ENCODE results near the gene OPCML. TPM values are rescaled to one million over a fixed set of nuclear protein-coding genes. Genes with fewer than 3 reads are reported as not detected.

Gene OPCML
- total and polyA plus RNA-seq, 4 donors, result under 0.01 to 0.01 TPM; not detected in 2

GRCh38 chr11:133107763-133108162, 424.5 kb downstream of the OPCML start:
- Histone ChIP-seq H3K9me3 (ENCODE audit: control insufficient read depth in 4 of 4, low read length in 3 of 4) (peaks cover 0 to 4% (median 0%) of the 10 kb centered on the region in 4 donors), H3K4me3 (ENCODE audit: low read depth in 1 of 3, low read length in 3 of 3) (no peak overlapping the region), H3K36me3 (ENCODE audit: control insufficient read depth in 4 of 4, insufficient read depth in 3 of 4, low read depth in 1 of 4, low read length in 3 of 4) (no peaks in the 10 kb centered on the region), H3K4me1 (ENCODE audit: control insufficient read depth in 4 of 4, insufficient read depth in 4 of 4, low read length in 3 of 4) (peaks cover 0 to 3% (median under 1%) of the 10 kb centered on the region in 4 donors), H3K27ac (ENCODE audit: low read depth in 1 of 2, low read length in 2 of 2) (no peak overlapping the region), H3K27me3 (ENCODE audit: control insufficient read depth in 4 of 4, insufficient read depth in 4 of 4, low read length in 3 of 4) (no peaks in the 10 kb centered on the region), H3K9ac (ENCODE audit: low read depth in 1 of 2, low read length in 2 of 2) (no peak overlapping the region)
- TF ChIP-seq, protein P1, sequence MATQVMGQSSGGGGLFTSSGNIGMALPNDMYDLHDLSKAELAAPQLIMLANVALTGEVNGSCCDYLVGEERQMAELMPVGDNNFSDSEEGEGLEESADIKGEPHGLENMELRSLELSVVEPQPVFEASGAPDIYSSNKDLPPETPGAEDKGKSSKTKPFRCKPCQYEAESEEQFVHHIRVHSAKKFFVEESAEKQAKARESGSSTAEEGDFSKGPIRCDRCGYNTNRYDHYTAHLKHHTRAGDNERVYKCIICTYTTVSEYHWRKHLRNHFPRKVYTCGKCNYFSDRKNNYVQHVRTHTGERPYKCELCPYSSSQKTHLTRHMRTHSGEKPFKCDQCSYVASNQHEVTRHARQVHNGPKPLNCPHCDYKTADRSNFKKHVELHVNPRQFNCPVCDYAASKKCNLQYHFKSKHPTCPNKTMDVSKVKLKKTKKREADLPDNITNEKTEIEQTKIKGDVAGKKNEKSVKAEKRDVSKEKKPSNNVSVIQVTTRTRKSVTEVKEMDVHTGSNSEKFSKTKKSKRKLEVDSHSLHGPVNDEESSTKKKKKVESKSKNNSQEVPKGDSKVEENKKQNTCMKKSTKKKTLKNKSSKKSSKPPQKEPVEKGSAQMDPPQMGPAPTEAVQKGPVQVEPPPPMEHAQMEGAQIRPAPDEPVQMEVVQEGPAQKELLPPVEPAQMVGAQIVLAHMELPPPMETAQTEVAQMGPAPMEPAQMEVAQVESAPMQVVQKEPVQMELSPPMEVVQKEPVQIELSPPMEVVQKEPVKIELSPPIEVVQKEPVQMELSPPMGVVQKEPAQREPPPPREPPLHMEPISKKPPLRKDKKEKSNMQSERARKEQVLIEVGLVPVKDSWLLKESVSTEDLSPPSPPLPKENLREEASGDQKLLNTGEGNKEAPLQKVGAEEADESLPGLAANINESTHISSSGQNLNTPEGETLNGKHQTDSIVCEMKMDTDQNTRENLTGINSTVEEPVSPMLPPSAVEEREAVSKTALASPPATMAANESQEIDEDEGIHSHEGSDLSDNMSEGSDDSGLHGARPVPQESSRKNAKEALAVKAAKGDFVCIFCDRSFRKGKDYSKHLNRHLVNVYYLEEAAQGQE (IDR thresholded peaks at IDR 0.05), result no peak
- TF ChIP-seq SP1 (IDR thresholded peaks at IDR 0.05), result no peak
- TF ChIP-seq HNF4G (IDR thresholded peaks at IDR 0.05), result no peak
- TF ChIP-seq, protein P2, sequence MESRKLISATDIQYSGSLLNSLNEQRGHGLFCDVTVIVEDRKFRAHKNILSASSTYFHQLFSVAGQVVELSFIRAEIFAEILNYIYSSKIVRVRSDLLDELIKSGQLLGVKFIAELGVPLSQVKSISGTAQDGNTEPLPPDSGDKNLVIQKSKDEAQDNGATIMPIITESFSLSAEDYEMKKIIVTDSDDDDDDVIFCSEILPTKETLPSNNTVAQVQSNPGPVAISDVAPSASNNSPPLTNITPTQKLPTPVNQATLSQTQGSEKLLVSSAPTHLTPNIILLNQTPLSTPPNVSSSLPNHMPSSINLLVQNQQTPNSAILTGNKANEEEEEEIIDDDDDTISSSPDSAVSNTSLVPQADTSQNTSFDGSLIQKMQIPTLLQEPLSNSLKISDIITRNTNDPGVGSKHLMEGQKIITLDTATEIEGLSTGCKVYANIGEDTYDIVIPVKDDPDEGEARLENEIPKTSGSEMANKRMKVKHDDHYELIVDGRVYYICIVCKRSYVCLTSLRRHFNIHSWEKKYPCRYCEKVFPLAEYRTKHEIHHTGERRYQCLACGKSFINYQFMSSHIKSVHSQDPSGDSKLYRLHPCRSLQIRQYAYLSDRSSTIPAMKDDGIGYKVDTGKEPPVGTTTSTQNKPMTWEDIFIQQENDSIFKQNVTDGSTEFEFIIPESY (IDR thresholded peaks at IDR 0.05), result no peak
- no peak for TF ChIP-seq ATF3 (IDR thresholded peaks at IDR 0.05)
- TF ChIP-seq HNF4A (conservative IDR thresholded peaks at IDR 0.05), result no peak
- no peak for TF ChIP-seq YY1 (IDR thresholded peaks at IDR 0.05)
- no peak for DNase-seq (ENCODE audit: low spot score)
- WGBS, result 46% methylated on average over 3 of the region's 3 CpGs

- Histone ChIP-seq H3K27ac (ENCODE audit: low read depth in 1 of 2, low read length in 2 of 2) (no peak overlapping the region), H3K27me3 (ENCODE audit: control insufficient read depth in 4 of 4, insufficient read depth in 4 of 4, low read length in 3 of 4) (no peaks in the 10 kb centered on the region), H3K36me3 (ENCODE audit: control insufficient read depth in 4 of 4, insufficient read depth in 3 of 4, low read depth in 1 of 4, low read length in 3 of 4) (no peaks in the 10 kb centered on the region), H3K9me3 (ENCODE audit: control insufficient read depth in 4 of 4, low read length in 3 of 4) (no peaks in the 10 kb centered on the region), H3K9ac (ENCODE audit: low read depth in 1 of 2, low read length in 2 of 2) (no peak overlapping the region), H3K4me1 (ENCODE audit: control insufficient read depth in 4 of 4, insufficient read depth in 4 of 4, low read length in 3 of 4) (no peaks in the 10 kb centered on the region), H3K4me3 (ENCODE audit: low read depth in 1 of 3, low read length in 3 of 3) (no peak overlapping the region)
- WGBS, result 60% methylated on average over 4 of the region's 4 CpGs
- no peak for DNase-seq (ENCODE audit: low spot score)
- TF ChIP-seq, protein P2 (IDR thresholded peaks at IDR 0.05), result no peak
- TF ChIP-seq HNF4A (conservative IDR thresholded peaks at IDR 0.05), result no peak
- TF ChIP-seq TAF1 (conservative IDR thresholded peaks at IDR 0.05), result no peak
- no peak for TF ChIP-seq HNF4G (IDR thresholded peaks at IDR 0.05)
- no peak for TF ChIP-seq JUND (IDR thresholded peaks at IDR 0.05)
- TF ChIP-seq GABPA (IDR thresholded peaks at IDR 0.05 in 1 of 2, conservative IDR thresholded peaks at IDR 0.05 in 1 of 2), result no peak
- TF ChIP-seq NR2F2 (IDR thresholded peaks at IDR 0.05), result no peak
- no peak for TF ChIP-seq MAX (IDR thresholded peaks at IDR 0.05)
Measured at GRCh38 chr11:133107136-133107535, 425.2 kb downstream of the OPCML start.
